ENCODE measurements around the gene FUOM.

DNA sequence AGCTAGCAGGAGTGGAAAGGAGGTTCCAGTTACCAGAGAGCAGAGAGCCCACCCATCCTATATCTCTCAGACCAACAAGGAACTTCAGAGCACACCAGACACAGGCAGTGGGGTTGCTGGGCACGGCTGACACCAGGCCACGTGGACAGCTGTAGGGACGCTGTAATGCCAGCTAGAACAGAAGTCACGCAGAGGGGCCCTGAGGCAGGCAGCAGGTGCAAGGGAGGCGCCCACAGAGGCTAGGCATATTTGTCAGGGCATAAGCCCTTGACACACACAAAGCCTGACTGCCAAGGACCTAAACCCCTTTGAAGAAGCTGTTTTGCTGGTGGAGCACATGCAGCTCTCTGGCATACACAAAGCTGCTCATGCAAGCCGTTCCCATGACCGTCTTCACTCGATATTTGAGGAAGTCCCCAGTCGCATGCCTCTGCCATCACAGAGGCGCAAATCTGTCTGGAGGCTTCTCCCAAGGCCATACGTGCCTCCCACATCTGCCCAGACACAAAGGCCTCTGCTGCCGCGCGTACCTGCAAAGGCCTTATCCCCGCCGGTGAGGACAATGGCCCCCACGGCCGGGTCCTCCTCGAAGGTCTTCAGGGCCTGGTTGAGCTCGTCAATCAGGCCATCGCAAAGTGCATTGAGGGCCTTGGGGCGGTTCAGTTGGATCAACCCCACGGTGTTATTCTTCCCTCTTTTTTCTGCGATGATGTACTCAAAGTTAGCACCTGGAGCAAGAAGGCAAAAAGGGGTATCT, 12.4 kb upstream of the FUOM start:
- TF ChIP-seq EP300 (IDR thresholded peaks at IDR 0.05; ENCODE audit: borderline replicate concordance) (no peak), NFIC (IDR thresholded peaks at IDR 0.05) (no peak), RAD21 (IDR thresholded peaks at IDR 0.05; ENCODE audit: low read depth) (no peak), TAF1 (IDR thresholded peaks at IDR 0.05; ENCODE audit: low read depth) (no peak), CEBPB (IDR thresholded peaks at IDR 0.05) (no peak), REST (IDR thresholded peaks at IDR 0.05; ENCODE audit: low read depth) (no peak), MAX (IDR thresholded peaks at IDR 0.05) (no peak), FOXM1 (IDR thresholded peaks at IDR 0.05; ENCODE audit: borderline replicate concordance, low read depth) (no peak), ZBTB7A (IDR thresholded peaks at IDR 0.05; ENCODE audit: low read depth) (no peak), TEAD4 (IDR thresholded peaks at IDR 0.05) (no peak), EGR1 (IDR thresholded peaks at IDR 0.05) (no peak)
- TF ChIP-seq, protein P1, sequence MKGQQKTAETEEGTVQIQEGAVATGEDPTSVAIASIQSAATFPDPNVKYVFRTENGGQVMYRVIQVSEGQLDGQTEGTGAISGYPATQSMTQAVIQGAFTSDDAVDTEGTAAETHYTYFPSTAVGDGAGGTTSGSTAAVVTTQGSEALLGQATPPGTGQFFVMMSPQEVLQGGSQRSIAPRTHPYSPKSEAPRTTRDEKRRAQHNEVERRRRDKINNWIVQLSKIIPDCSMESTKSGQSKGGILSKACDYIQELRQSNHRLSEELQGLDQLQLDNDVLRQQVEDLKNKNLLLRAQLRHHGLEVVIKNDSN (IDR thresholded peaks at IDR 0.05), result no peak

All from Ishikawa (cell line).